Fibroblast of villous mesenchyme (primary cell): ENCODE measurements around the gene ST8SIA1. TPM values are rescaled to one million over a fixed set of nuclear protein-coding genes. Genes with fewer than 3 reads are reported as not detected.

ENCODE experiments used
- DNase-seq: peaks from one replicate; pipeline ENCODE4 v3.0.0-alpha.2; 2010; ENCODE audit warnings: low read depth
- H3K4me3 ChIP-seq: 2 replicates; pipeline ENCODE4 v1.5.1; 2011; ENCODE audit warnings: low read depth, mild to moderate bottlenecking, low read length
- total RNA-seq: library from RNA; depleted of rRNA; stranded (reverse); fragments of >200 nt; gene quantifications from 2 replicates; pipeline ENCODE4 v1.2.3, GENCODE V29; 2012
- TF ChIP-seq, protein P1 (sequence below): IDR thresholded peaks from 2 replicates; pipeline ENCODE4 v1.5.1; 2012; ENCODE audit warnings: low read depth, mild to moderate bottlenecking, low read length; ENCODE audit not compliant: insufficient read depth

ST8SIA1 gene
- total RNA-seq, 1 donor: 0.43 TPM

DNA sequence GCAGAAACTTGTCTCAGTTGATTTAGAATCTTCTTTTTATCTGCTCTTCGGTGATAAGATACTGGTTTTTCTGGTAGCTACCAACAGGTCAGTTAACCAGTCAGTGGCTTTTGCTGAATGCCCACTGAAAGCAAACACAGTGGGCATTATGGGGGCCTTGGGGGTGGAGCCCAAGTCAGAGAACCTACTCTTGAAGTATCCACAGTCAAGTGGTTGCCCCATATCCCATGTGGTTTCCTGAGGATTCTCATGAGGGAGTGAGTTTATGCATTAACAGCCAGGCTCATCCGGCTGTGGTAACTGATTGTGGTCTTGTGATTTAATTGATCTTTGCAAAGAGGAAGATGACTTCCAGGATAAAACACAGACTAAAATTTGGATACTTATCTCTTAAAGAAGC lies 83.7 kb downstream of the ST8SIA1 start:
- no peak overlapping the region for H3K4me3 ChIP-seq
- TF ChIP-seq, protein P1, sequence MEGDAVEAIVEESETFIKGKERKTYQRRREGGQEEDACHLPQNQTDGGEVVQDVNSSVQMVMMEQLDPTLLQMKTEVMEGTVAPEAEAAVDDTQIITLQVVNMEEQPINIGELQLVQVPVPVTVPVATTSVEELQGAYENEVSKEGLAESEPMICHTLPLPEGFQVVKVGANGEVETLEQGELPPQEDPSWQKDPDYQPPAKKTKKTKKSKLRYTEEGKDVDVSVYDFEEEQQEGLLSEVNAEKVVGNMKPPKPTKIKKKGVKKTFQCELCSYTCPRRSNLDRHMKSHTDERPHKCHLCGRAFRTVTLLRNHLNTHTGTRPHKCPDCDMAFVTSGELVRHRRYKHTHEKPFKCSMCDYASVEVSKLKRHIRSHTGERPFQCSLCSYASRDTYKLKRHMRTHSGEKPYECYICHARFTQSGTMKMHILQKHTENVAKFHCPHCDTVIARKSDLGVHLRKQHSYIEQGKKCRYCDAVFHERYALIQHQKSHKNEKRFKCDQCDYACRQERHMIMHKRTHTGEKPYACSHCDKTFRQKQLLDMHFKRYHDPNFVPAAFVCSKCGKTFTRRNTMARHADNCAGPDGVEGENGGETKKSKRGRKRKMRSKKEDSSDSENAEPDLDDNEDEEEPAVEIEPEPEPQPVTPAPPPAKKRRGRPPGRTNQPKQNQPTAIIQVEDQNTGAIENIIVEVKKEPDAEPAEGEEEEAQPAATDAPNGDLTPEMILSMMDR: no peak
- no peak for DNase-seq

- DNase-seq: no peak
- TF ChIP-seq, protein P1: no peak
- H3K4me3 ChIP-seq: no peak overlapping the region
Observed at GRCh38 chr12:22248571-22249115, 85.9 kb downstream of the ST8SIA1 start.

GRCh38 chr12:22248121-22248520 lies 86.4 kb downstream of the ST8SIA1 start:
- no peak for DNase-seq
- TF ChIP-seq, protein P1: no peak
- H3K4me3 ChIP-seq: no peak overlapping the region

GRCh38 chr12:22246217-22246846 lies 88.2 kb downstream of the ST8SIA1 start:
- no peak overlapping the region for H3K4me3 ChIP-seq
- TF ChIP-seq, protein P1: no peak
- DNase-seq: no peak

DNA sequence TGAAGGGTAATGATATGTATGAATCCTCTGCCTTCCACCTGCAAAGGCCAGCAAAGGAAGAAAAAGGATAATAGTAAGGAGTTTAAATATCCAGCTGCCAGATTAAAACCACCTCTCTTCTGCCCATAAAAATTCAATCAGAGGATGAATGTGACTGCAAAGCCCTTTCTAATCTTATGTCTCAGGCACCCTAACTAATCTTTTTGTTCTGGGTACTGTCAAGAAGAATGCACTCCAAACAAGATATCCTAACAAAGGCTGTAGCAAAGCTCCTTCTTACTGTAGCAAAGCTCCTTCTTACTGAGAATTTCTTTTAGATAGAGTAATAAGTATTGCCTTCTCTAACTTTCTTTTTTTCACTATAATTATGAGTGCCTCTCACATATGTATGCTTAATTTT lies 91.8 kb downstream of the ST8SIA1 start:
- TF ChIP-seq, protein P1: no peak
- no peak for DNase-seq
- no peak overlapping the region for H3K4me3 ChIP-seq

DNA sequence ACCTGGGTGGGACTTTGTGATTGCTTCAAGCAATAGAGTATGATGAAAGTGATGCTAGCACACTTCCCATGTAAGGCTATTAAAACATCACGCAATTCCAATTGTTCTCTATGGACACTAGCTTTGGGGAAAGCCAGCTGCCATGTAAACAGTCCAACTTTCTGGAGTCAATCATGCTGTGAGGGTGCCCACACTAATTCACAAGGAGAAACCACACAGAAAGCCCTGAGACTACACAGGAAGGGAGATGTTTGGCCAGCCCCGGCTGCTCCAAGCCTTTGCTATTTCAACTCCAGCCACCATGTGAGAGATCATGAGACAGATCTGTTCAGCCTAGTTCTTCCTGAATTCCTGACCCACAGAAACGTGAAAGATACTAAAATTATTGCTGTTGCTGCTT lies 96.3 kb downstream of the ST8SIA1 start:
- TF ChIP-seq, protein P1: no peak
- DNase-seq: no peak
- no peak overlapping the region for H3K4me3 ChIP-seq

DNA sequence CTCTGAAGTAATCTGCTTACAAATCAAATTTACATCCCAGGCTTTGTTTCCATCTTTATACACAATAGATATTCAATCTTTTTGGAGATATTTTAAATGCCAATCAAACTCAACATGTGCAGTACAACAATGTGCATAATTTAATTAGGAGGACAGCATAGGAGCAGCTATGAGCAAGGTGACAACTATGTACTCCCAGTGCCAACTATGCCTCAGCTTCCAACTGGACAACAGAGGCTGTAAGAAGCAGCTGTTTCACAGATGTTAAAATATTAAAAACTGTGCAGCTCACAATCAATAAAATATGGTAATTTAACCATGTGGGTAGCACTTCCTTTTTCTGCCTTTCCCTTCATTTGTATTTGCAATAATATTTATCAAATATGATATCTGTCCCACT lies 99.9 kb downstream of the ST8SIA1 start:
- TF ChIP-seq, protein P1: no peak
- peak; percentile 39 for DNase-seq
- H3K4me3 ChIP-seq: no peak overlapping the region
